GM06990 (cell line): ENCODE measurements around the gene FAM3C.
A peak's percentile ranks its signal among the peaks of the same experiment; 100 is the strongest.
"Not testable (repeated sequence)": the region's sequence is repeated elsewhere in the genome, so short reads cannot be mapped to it uniquely, and the experiment has no call there.

Source experiments
- DNase-seq: peaks from one replicate; pipeline ENCODE4 v3.0.0-alpha.2; 2011; ENCODE audit not compliant: insufficient read length; ENCODE audit errors: extremely low read depth
- H3K27me3 ChIP-seq: replicated peaks from 2 replicates; pipeline ENCODE4 v1.6.0; 2011; ENCODE audit warnings: low read length; ENCODE audit not compliant: control insufficient read depth, insufficient read depth
- H3K36me3 ChIP-seq: 2 replicates; pipeline ENCODE4 v1.5.1; 2011; ENCODE audit warnings: low read length; ENCODE audit not compliant: control insufficient read depth, insufficient read depth
- H3K4me3 ChIP-seq: replicated peaks from 2 replicates; pipeline ENCODE4 v1.5.1; 2011; ENCODE audit warnings: low read depth, mild to moderate bottlenecking, control low read depth, low read length
- TF ChIP-seq, protein P1 (sequence below): IDR thresholded peaks from 2 replicates; pipeline ENCODE4 v1.5.1; 2011; ENCODE audit warnings: low read length, control low read depth, mild to moderate bottlenecking, inconsistent platforms; ENCODE audit not compliant: insufficient read depth, poor library complexity, severe bottlenecking

FAM3C gene

GRCh38 chr7:121329191-121330052 lies 66.7 kb downstream of the FAM3C start:
- Histone ChIP-seq H3K4me3 (peak overlapping the region; percentile 39), H3K27me3 (peaks cover 5% of the 10 kb centered on the region), H3K36me3 (no peaks in the 10 kb centered on the region)
- TF ChIP-seq, protein P1, sequence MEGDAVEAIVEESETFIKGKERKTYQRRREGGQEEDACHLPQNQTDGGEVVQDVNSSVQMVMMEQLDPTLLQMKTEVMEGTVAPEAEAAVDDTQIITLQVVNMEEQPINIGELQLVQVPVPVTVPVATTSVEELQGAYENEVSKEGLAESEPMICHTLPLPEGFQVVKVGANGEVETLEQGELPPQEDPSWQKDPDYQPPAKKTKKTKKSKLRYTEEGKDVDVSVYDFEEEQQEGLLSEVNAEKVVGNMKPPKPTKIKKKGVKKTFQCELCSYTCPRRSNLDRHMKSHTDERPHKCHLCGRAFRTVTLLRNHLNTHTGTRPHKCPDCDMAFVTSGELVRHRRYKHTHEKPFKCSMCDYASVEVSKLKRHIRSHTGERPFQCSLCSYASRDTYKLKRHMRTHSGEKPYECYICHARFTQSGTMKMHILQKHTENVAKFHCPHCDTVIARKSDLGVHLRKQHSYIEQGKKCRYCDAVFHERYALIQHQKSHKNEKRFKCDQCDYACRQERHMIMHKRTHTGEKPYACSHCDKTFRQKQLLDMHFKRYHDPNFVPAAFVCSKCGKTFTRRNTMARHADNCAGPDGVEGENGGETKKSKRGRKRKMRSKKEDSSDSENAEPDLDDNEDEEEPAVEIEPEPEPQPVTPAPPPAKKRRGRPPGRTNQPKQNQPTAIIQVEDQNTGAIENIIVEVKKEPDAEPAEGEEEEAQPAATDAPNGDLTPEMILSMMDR: peak; percentile 29
- DNase-seq: peak; percentile 42

GRCh38 chr7:121328508-121329190 lies 67.5 kb downstream of the FAM3C start, which contains the start of gene WNT16:
TSS of gene WNT16 (plus strand) at chr7:121329000. CDS start at chr7:121329293, 293 bp downstream.
- TF ChIP-seq, protein P1: no peak
- Histone ChIP-seq H3K4me3 (peak within 1 kb of the TSS; percentile 39), H3K27me3 (peaks cover 5% of the 10 kb centered on the region), H3K36me3 (no peaks in the 10 kb centered on the region)
- DNase-seq: no peak

GRCh38 chr7:121327671-121328070 lies 68.4 kb downstream of the FAM3C start:
- TF ChIP-seq, protein P1: no peak
- no peak overlapping the region for H3K4me3 ChIP-seq
- no peak for DNase-seq
- no peaks in the 10 kb centered on the region for H3K36me3 ChIP-seq
- H3K27me3 ChIP-seq: peaks cover 5% of the 10 kb centered on the region

GRCh38 chr7:121323515-121324302 lies 72.4 kb downstream of the FAM3C start:
- H3K36me3 ChIP-seq: no peaks in the 10 kb centered on the region
- DNase-seq: no peak
- no peak overlapping the region for H3K4me3 ChIP-seq
- TF ChIP-seq, protein P1: no peak
- H3K27me3 ChIP-seq: peaks cover 2% of the 10 kb centered on the region

DNA sequence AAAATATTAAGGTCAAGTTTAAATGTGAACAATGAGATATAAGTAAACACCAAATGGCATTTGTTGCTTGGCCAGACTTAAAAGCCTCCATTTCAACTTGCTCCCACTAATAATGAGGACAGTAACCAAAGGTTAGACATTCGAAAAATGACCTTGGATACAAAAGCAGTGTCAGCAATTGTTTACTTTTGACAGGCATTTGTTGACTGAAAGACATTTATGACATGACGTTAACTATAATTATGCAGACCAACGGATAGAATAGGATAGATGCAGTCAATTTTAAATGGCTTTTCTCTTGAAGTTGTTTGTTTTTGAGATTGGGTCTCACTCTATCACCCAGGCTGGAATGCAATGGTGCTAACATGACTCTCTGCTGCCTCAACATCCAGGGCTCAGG lies 73.6 kb downstream of the FAM3C start:
- H3K27me3 ChIP-seq: no peaks in the 10 kb centered on the region
- TF ChIP-seq, protein P1: no peak
- no peaks in the 10 kb centered on the region for H3K36me3 ChIP-seq
- H3K4me3 ChIP-seq: no peak overlapping the region
- DNase-seq: no peak

GRCh38 chr7:121315170-121315569 lies 80.9 kb downstream of the FAM3C start:
- not testable (repeated sequence) for H3K36me3 ChIP-seq, H3K27me3 ChIP-seq, H3K4me3 ChIP-seq, DNase-seq
